Measurements from ENCODE around the gene CACNA2D3.

CACNA2D3 gene

DNA sequence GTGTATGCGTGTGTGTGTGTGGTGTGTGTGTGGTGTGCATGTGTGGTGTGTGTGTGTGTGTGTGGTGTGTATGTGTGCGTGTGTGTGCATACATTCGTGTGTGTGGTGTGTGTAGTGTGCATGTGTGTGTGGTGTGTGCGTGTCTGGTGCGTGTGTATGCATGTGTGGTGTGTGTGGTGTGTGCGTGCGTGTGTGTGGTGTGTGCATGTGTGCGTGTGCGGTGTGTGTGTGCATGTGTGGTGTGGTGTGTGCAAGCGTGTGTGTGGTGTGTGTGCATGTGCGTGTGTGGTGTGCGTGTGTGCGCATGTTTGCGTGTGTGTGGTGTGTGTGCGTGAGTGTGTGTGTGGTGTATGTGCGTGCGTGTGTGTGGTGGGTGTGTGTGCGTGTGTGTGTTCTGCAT lies 595.2 kb downstream of the CACNA2D3 start:
- POLR2A ChIA-PET: no interaction called here

GRCh38 chr3:54719914-54720313 lies 597.6 kb downstream of the CACNA2D3 start:
- ChIA-PET CTCF (no interaction called here), POLR2A (no interaction called here)
- no peak for DNase-seq (ENCODE audit: extremely low spot score)
- TF ChIP-seq TARDBP (IDR thresholded peaks at IDR 0.05): no peak
- no peak for TF ChIP-seq PKNOX1 (IDR thresholded peaks at IDR 0.05)
- TF ChIP-seq NFRKB (IDR thresholded peaks at IDR 0.05): no peak
- TF ChIP-seq ARNT (IDR thresholded peaks at IDR 0.05): no peak
- TF ChIP-seq FOXA1 (IDR thresholded peaks at IDR 0.05): no peak
- TF ChIP-seq SP1 (IDR thresholded peaks at IDR 0.05): no peak
- no peak for TF ChIP-seq CTBP1 (IDR thresholded peaks at IDR 0.05; ENCODE audit: borderline replicate concordance)
- no peak for TF ChIP-seq LEF1 (IDR thresholded peaks at IDR 0.05; ENCODE audit: borderline replicate concordance)
- TF ChIP-seq L3MBTL2 (conservative IDR thresholded peaks at IDR 0.05): no peak
- TF ChIP-seq HDGF (IDR thresholded peaks at IDR 0.05; ENCODE audit: borderline replicate concordance): no peak
- no peak for TF ChIP-seq FOXM1 (IDR thresholded peaks at IDR 0.05; ENCODE audit: borderline replicate concordance)
- TF ChIP-seq ELF4 (IDR thresholded peaks at IDR 0.05): no peak
- TF ChIP-seq BHLHE40 (IDR thresholded peaks at IDR 0.05; ENCODE audit: borderline replicate concordance): no peak
- TF ChIP-seq SUZ12 (IDR thresholded peaks at IDR 0.05): no peak
- TF ChIP-seq FOXK2 (IDR thresholded peaks at IDR 0.05): no peak

More for the DNA sequence above, 595.2 kb downstream of the CACNA2D3 start:
- CTCF ChIA-PET: no interaction called here
- no peak for TF ChIP-seq FOXK2 (IDR thresholded peaks at IDR 0.05)
- no peak for TF ChIP-seq CTBP1 (IDR thresholded peaks at IDR 0.05; ENCODE audit: borderline replicate concordance)
- no peak for TF ChIP-seq HDGF (IDR thresholded peaks at IDR 0.05; ENCODE audit: borderline replicate concordance)
- no peak for TF ChIP-seq ZNF384 (IDR thresholded peaks at IDR 0.05)
- 0 out of 2 replicates have a peak, but pooled peaks have one; percentile 38 for TF ChIP-seq TARDBP (IDR thresholded peaks at IDR 0.05)
- TF ChIP-seq BHLHE40 (IDR thresholded peaks at IDR 0.05; ENCODE audit: borderline replicate concordance): no peak
- no peak for DNase-seq (ENCODE audit: extremely low spot score)

- POLR2A ChIA-PET: no interaction called here
- TF ChIP-seq BHLHE40 (IDR thresholded peaks at IDR 0.05; ENCODE audit: borderline replicate concordance) (no peak), FOXA1 (IDR thresholded peaks at IDR 0.05) (no peak), ZNF384 (IDR thresholded peaks at IDR 0.05) (no peak), L3MBTL2 (conservative IDR thresholded peaks at IDR 0.05) (no peak), ARNT (IDR thresholded peaks at IDR 0.05) (no peak), HDGF (IDR thresholded peaks at IDR 0.05; ENCODE audit: borderline replicate concordance) (no peak), SUZ12 (IDR thresholded peaks at IDR 0.05) (no peak), NFRKB (IDR thresholded peaks at IDR 0.05) (no peak), ELF4 (IDR thresholded peaks at IDR 0.05) (no peak), SP1 (IDR thresholded peaks at IDR 0.05) (no peak), PKNOX1 (IDR thresholded peaks at IDR 0.05) (no peak), FOXM1 (IDR thresholded peaks at IDR 0.05; ENCODE audit: borderline replicate concordance) (no peak), TARDBP (IDR thresholded peaks at IDR 0.05) (no peak), LEF1 (IDR thresholded peaks at IDR 0.05; ENCODE audit: borderline replicate concordance) (no peak), FOXK2 (IDR thresholded peaks at IDR 0.05) (no peak), CTBP1 (IDR thresholded peaks at IDR 0.05; ENCODE audit: borderline replicate concordance) (no peak)
- CTCF ChIA-PET: no interaction called here
- no peak for DNase-seq (ENCODE audit: extremely low spot score)
Observed at GRCh38 chr3:54720604-54721003, 598.3 kb downstream of the CACNA2D3 start.

GRCh38 chr3:54731732-54732445 lies 609.5 kb downstream of the CACNA2D3 start:
- TF ChIP-seq FOXA1 (IDR thresholded peaks at IDR 0.05): no peak
- no peak for TF ChIP-seq BHLHE40 (IDR thresholded peaks at IDR 0.05; ENCODE audit: borderline replicate concordance)
- no peak for TF ChIP-seq HDGF (IDR thresholded peaks at IDR 0.05; ENCODE audit: borderline replicate concordance)
- TF ChIP-seq CTBP1 (IDR thresholded peaks at IDR 0.05; ENCODE audit: borderline replicate concordance): no peak
- TF ChIP-seq SP1 (IDR thresholded peaks at IDR 0.05): no peak
- no peak for TF ChIP-seq LEF1 (IDR thresholded peaks at IDR 0.05; ENCODE audit: borderline replicate concordance)
- TF ChIP-seq ARNT (IDR thresholded peaks at IDR 0.05): no peak
- no peak for TF ChIP-seq SUZ12 (IDR thresholded peaks at IDR 0.05)
- no peak for TF ChIP-seq TARDBP (IDR thresholded peaks at IDR 0.05)
- no peak for TF ChIP-seq PKNOX1 (IDR thresholded peaks at IDR 0.05)
- no peak for TF ChIP-seq FOXM1 (IDR thresholded peaks at IDR 0.05; ENCODE audit: borderline replicate concordance)
- TF ChIP-seq ZNF384 (IDR thresholded peaks at IDR 0.05): no peak
- no peak for DNase-seq (ENCODE audit: extremely low spot score)
- ChIA-PET CTCF (no interaction called here), POLR2A (no interaction called here)

DNA sequence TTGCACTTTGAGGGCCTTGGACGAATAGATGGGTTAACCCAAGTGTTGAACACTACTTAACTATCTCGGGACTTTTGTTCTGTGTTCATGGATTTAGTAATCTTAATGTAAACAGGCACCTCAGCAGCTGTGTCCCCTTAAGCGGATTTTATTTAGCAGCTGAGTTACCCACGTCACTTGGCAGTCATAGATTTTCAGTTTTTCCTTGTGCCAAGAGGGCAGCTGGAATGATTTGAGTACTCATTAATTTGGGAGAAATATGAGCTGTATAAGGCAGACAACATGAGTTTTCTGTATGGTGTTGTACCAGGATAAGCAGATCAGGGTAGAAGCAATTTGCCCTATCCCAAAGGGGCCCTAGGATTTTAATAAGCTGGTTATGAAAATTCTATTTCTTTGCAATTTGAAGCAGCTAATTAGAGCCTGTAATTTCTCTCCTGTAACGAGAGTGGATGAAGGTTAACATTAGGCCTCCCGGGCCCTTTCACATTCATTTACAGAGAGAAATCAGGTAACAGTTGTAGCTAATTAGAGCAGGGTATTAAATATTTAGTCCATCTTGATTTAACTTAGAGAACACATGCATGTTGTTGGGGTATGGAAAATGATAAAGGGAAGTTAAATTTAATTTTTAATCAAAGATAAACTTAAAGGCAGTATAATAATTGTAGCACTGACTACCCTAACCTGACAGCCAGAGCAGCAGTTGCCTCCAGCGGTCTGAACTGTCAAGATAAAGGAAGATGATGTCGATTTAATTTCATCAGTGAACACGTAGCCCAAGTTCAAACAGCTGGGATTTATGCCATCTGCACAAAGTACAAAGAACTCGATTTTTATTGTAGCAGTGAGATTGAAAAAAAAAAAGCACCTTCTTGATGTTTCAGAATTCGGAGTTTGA lies 611.0 kb downstream of the CACNA2D3 start:
- TF ChIP-seq ELF4 (IDR thresholded peaks at IDR 0.05): no peak
- TF ChIP-seq PKNOX1 (IDR thresholded peaks at IDR 0.05): no peak
- DNase-seq (ENCODE audit: extremely low spot score): no peak
- POLR2A ChIA-PET: no interaction called here
- CTCF ChIA-PET: no interaction called here

Data from HEK293T (cell line).